SH-SY5Y (cell line): ENCODE data around the gene TRPM3.

Experiments
- GATA2 ChIP-seq: IDR thresholded peaks from 2 replicates; pipeline ENCODE4 v1.6.1; 2011; ENCODE audit warnings: mild to moderate bottlenecking, low read depth, low read length
- GATA3 ChIP-seq: IDR thresholded peaks from 2 replicates; pipeline ENCODE4 v1.6.1; 2011; ENCODE audit warnings: low read depth, mild to moderate bottlenecking, low read length, moderate library complexity

DNA sequence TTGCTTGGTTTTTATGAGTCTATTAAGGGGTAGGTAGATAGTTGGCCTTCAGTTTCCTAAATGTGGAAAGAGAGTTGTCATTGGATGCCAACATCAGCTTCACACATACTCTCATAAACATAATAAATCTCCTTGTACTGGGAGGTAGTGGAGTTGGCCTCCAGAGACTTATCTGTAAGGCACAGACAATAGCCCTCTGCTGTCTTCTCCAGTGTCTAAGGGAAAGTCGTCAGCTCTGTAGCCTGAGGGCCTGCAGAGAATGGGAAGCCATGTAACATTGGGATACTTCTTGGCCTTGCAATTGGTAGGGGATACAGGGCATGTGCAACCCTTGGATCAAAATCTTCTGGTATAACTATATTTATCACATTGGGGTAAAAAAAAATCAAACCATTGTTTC is 375.1 kb downstream of the TRPM3 start:
- no peak for TF ChIP-seq GATA2
- TF ChIP-seq GATA3 = no peak
